Measurements from ENCODE around the gene KRTAP4-6. TPM values are rescaled to one million over a fixed set of nuclear protein-coding genes. Genes with fewer than 3 reads are reported as not detected.
"Not testable (repeated sequence)": the region's sequence is repeated elsewhere in the genome, so short reads cannot be mapped to it uniquely, and the experiment has no call there.

Gene KRTAP4-6
- polyA plus RNA-seq (2011; rRNA removed) (not detected in 2 replicates), polyA minus RNA-seq (2011; rRNA and poly(A)+ RNA removed) (not detected in 2 replicates)

DNA sequence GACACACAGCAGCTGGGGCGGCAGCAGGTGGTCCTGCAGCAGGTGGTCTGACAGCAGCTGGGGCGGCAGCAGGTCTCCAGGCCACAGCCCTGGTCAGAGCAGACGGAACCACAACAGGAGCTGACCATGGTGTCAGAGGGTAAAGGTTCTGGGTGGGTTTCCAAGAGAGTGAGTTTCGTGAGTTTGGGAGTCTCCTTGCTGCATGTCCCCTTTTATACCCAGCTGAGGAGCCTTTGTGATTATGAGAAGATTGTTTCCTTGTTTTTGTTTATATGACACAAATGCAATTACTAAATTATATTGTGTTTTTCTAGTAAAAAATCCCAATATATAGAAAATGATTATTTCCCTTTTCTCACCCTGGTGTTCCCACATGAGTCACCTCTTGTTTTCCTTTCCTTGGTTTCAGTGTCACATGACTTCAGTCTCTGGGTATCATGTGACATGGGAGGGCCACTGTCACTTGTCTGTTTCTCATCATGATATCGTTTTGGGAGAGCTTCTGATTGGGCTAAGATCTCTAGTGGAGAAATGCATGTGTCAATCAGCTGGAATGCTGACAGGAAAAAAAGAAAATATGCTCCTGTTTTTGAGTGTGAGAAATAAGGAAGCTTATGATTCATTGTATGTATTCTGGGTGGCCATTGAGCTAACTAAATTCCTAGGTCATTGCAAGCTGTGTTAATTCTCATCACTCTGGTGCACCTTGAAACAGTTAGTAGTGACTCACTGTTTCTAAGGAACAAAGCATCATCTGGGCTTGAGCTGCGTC is at the start of gene KRTAP4-6:
TSS of gene KRTAP4-6 (minus strand) at position 185 of the 772 bp plus-strand sequence. CDS start at position 128, 57 bp downstream.
- CTCF ChIA-PET, result no interaction called here
- POLR2A ChIA-PET, result no interaction called here
- Histone ChIP-seq H3K27ac (ENCODE audit: low read depth, low read length) (no peak within 1 kb of the TSS), H3K9me3 (ENCODE audit: control insufficient read depth, insufficient read depth, low read length) (peaks cover 18% of the 10 kb centered on the region), H3K27me3 (ENCODE audit: control insufficient read depth, insufficient read depth, low read length) (no peaks in the 10 kb centered on the region), H3K4me3 (ENCODE audit: low read depth, low read length) (no peak within 1 kb of the TSS)
- TF ChIP-seq, protein P1, sequence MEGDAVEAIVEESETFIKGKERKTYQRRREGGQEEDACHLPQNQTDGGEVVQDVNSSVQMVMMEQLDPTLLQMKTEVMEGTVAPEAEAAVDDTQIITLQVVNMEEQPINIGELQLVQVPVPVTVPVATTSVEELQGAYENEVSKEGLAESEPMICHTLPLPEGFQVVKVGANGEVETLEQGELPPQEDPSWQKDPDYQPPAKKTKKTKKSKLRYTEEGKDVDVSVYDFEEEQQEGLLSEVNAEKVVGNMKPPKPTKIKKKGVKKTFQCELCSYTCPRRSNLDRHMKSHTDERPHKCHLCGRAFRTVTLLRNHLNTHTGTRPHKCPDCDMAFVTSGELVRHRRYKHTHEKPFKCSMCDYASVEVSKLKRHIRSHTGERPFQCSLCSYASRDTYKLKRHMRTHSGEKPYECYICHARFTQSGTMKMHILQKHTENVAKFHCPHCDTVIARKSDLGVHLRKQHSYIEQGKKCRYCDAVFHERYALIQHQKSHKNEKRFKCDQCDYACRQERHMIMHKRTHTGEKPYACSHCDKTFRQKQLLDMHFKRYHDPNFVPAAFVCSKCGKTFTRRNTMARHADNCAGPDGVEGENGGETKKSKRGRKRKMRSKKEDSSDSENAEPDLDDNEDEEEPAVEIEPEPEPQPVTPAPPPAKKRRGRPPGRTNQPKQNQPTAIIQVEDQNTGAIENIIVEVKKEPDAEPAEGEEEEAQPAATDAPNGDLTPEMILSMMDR (IDR thresholded peaks at IDR 0.05; ENCODE audit: low read depth, low read length), result no peak
- DNase-seq (ENCODE audit: low read depth, low spot score), result peak; percentile 29

DNA sequence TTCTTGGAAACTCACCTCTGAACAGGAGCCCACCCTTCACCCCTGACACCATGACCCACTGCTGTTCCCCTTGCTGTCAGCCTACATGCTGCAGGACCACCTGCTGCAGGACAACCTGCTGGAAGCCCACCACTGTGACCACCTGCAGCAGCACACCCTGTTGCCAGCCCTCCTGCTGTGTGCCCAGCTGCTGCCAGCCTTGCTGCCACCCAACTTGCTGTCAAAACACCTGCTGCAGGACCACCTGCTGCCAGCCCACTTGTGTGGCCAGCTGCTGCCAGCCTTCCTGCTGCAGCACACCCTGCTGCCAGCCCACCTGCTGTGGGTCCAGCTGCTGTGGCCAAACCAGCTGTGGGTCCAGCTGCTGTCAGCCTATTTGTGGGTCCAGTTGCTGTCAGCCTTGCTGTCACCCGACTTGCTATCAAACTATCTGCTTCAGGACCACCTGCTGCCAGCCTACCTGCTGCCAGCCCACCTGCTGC is 49.5 kb upstream of the KRTAP4-6 start, which contains the start of gene KRTAP9-1:
TSS of gene KRTAP9-1 (plus strand) at position 51 of the 482 bp plus-strand sequence. CDS start at position 51, 0 bp downstream.
- H3K4me3 ChIP-seq (ENCODE audit: low read depth, low read length); H3K27ac ChIP-seq (ENCODE audit: low read depth, low read length); H3K27me3 ChIP-seq (ENCODE audit: control insufficient read depth, insufficient read depth, low read length); DNase-seq (ENCODE audit: low read depth, low spot score); H3K9me3 ChIP-seq (ENCODE audit: control insufficient read depth, insufficient read depth, low read length); POLR2A ChIA-PET: not testable (repeated sequence)
- CTCF ChIA-PET, result interaction anchor here (0.6 kb wide), 1 partner anchor 132 kb away, joined by 3 read pairs; no protein-coding TSS in a partner anchor

- H3K9me3 ChIP-seq (ENCODE audit: control insufficient read depth, insufficient read depth, low read length), result peaks cover 9% of the 10 kb centered on the region; the same call in 1 of the 2 replicates
- DNase-seq (ENCODE audit: low read depth, low spot score), result no peak
- ChIA-PET CTCF (no interaction called here), POLR2A (no interaction called here)
- TF ChIP-seq, protein P1 (IDR thresholded peaks at IDR 0.05; ENCODE audit: low read depth, low read length), result no peak
- H3K4me3 ChIP-seq (ENCODE audit: low read depth, low read length), result no peak overlapping the region
- H3K27ac ChIP-seq (ENCODE audit: low read depth, low read length), result no peak overlapping the region
- peaks cover 6% of the 10 kb centered on the region for H3K27me3 ChIP-seq (ENCODE audit: control insufficient read depth, insufficient read depth, low read length)
Measured at GRCh38 chr17:41186872-41187271, 46.5 kb upstream of the KRTAP4-6 start.

DNA sequence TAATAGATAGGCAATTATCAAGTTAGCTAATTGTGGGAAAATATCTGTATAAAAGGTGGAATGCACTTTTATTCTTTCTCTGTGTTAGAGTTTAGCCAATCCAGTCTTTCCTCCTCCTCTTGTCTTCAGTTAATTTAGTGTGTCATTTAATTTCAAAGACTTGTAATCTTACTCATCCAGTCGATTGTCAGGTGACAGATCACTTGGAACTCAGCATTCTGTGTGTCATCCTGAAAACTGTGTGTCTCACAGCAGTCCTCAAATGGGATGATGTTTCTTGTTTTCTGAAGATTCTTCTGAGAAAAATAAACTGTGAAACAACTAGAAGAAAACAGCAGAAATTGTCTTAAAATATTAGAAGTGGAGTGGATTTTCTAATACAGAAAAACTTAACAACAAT is 44.7 kb upstream of the KRTAP4-6 start:
- ChIA-PET CTCF (no interaction called here), POLR2A (no interaction called here)
- Histone ChIP-seq H3K27ac (ENCODE audit: low read depth, low read length) (no peak overlapping the region), H3K9me3 (ENCODE audit: control insufficient read depth, insufficient read depth, low read length) (peaks cover 7% of the 10 kb centered on the region; the same call in 1 of the 2 replicates), H3K4me3 (ENCODE audit: low read depth, low read length) (no peak overlapping the region), H3K27me3 (ENCODE audit: control insufficient read depth, insufficient read depth, low read length) (no peaks in the 10 kb centered on the region)
- TF ChIP-seq, protein P1 (IDR thresholded peaks at IDR 0.05; ENCODE audit: low read depth, low read length), result no peak
- DNase-seq (ENCODE audit: low read depth, low spot score), result no peak

GRCh38 chr17:41184480-41184961 is 44.2 kb upstream of the KRTAP4-6 start, which contains the start of gene KRTAP4-1:
Gene KRTAP4-1, minus strand, starts transcription at chr17:41184911. Its CDS starts 57 bp downstream, at chr17:41184854.
- TF ChIP-seq, protein P1 (IDR thresholded peaks at IDR 0.05; ENCODE audit: low read depth, low read length), result no peak
- Histone ChIP-seq H3K4me3 (ENCODE audit: low read depth, low read length) (no peak within 1 kb of the TSS), H3K27ac (ENCODE audit: low read depth, low read length) (no peak within 1 kb of the TSS), H3K9me3 (ENCODE audit: control insufficient read depth, insufficient read depth, low read length) (peaks cover 5% of the 10 kb centered on the region; the same call in 1 of the 2 replicates), H3K27me3 (ENCODE audit: control insufficient read depth, insufficient read depth, low read length) (no peaks in the 10 kb centered on the region)
- ChIA-PET CTCF (no interaction called here), POLR2A (no interaction called here)
- no peak for DNase-seq (ENCODE audit: low read depth, low spot score)

Data from AG04450 (cell line).